Sigmoid colon (tissue), 7 donors: ENCODE data around the gene COL5A1. TPM values are rescaled to one million over a fixed set of nuclear protein-coding genes. Genes with fewer than 3 reads are reported as not detected.
"Not testable (repeated sequence)": the region's sequence is repeated elsewhere in the genome, so short reads cannot be mapped to it uniquely, and the experiment has no call there.

Experiments
- DNase-seq: peaks from one replicate; pipeline ENCODE4 v3.0.0-alpha.2; 2019
- H3K27ac ChIP-seq, 4 donors: fragments of 200-600 bp; sonication (generic); one replicate each; pipeline ENCODE4 v1.5.1; 2016 to 2019; ENCODE audit warnings: mild to moderate bottlenecking in 1 of 4
- H3K27me3 ChIP-seq, 3 donors: fragments of 200-600 bp; sonication (generic); one replicate each; pipeline ENCODE4 v1.5.1; 2019; ENCODE audit warnings: mild to moderate bottlenecking in 1 of 3
- H3K36me3 ChIP-seq, 4 donors: fragments of 200-600 bp; sonication (generic); one replicate each; pipeline ENCODE4 v1.5.1; 2016 to 2019
- H3K4me1 ChIP-seq, 4 donors: fragments of 200-600 bp; sonication (generic); one replicate each; pipeline ENCODE4 v1.5.1; 2017 to 2019
- H3K4me3 ChIP-seq, 4 donors: fragments of 200-600 bp; sonication (generic); one replicate each; pipeline ENCODE4 v1.5.1; 2017 to 2019; ENCODE audit warnings: mild to moderate bottlenecking in 2 of 4, moderate library complexity in 1 of 4
- H3K9me3 ChIP-seq, 4 donors: fragments of 200-600 bp in 3 of 4; sonication (generic) in 3 of 4; one replicate each; pipeline versions ENCODE4 v1.5.1 to v1.6.1; 2013 to 2019
- CTCF ChIP-seq, 4 experiments: fragments of 450-650 bp in 3 of 4; fragments of 200-600 bp in 1 of 4; IDR thresholded peaks; one replicate each; pipeline ENCODE4 v1.5.1; 2016 to 2019; ENCODE audit warnings: antibody characterized with exemption in 4 of 4, mild to moderate bottlenecking in 3 of 4, moderate library complexity in 2 of 4
- EP300 ChIP-seq, 4 donors: sonication (generic); formaldehyde crosslinking; IDR thresholded peaks; one replicate each; pipeline ENCODE4 v1.6.1; 2017; ENCODE audit warnings: antibody characterized with exemption in 4 of 4
- POLR2A ChIP-seq, 2 donors: fragments of 450-650 bp; IDR thresholded peaks; one replicate each; pipeline ENCODE4 v1.6.1; 2016; ENCODE audit warnings: antibody characterized with exemption in 2 of 2, mild to moderate bottlenecking in 2 of 2, moderate library complexity in 2 of 2
- POLR2AphosphoS5 ChIP-seq, 4 donors: sonication (generic); formaldehyde crosslinking; IDR thresholded peaks; one replicate each; pipeline ENCODE4 v1.6.1; 2017; ENCODE audit warnings: antibody characterized with exemption in 4 of 4
- WGBS, 2 donors: extraction: QIAGEN DNeasy Blood & Tissue Kit; methylation state at CpG; one replicate each; pipeline ENCODE4 v1.1.7; 2013; 5-methylcytosine and 5-hydroxymethylcytosine counted together
- intact Hi-C: fragments of 100-400 bp; cut with DNase I; formaldehyde crosslinking; loops from one replicate; pipeline ENCODE4 v1.15.1; 2023
- polyA plus RNA-seq, 3 donors: library from polyadenylated mRNA; stranded (reverse); fragments of 200-250 nt; gene quantifications; one replicate each; pipeline ENCODE4 v1.2.3, GENCODE V29; 2013
- total RNA-seq, 4 donors: library from RNA; depleted of rRNA; stranded (reverse); fragments of >200 nt; gene quantifications; one replicate each; pipeline ENCODE4 v1.1.0, GENCODE V29; 2016
- donor health status: healthy with polysubstance abuse.
- donor health status: Bipolar disorder and iron deficiency.
- donor health status: healthy.

The COL5A1 gene
- total and polyA plus RNA-seq, 7 donors, result 4.2 to 168 (median 24.2) TPM

- WGBS, 2 donors, result 78 to 82% methylated on average over 25 of the region's 25 CpGs
- DNase-seq, result peak; percentile 62
- H3K4me1 ChIP-seq, result peaks cover 0 to 65% (median 58%) of the 10 kb centered on the region in 4 donors
Observed at GRCh38 chr9:134682651-134683364, 41.2 kb downstream of the COL5A1 start.

GRCh38 chr9:134683714-134684374 is 42.2 kb downstream of the COL5A1 start:
- no peaks in the 10 kb centered on the region for H3K27me3 ChIP-seq
- no peak overlapping the region for H3K4me3 ChIP-seq
- peaks cover 0 to 6% (median 0%) of the 10 kb centered on the region in 4 donors for H3K36me3 ChIP-seq
- intact Hi-C loops, result no loop called here
- peaks cover 0 to 64% (median 56%) of the 10 kb centered on the region in 4 donors for H3K4me1 ChIP-seq
- WGBS, 2 donors, result 82 to 86% methylated on average over 22 of the region's 22 CpGs
- TF ChIP-seq POLR2AphosphoS5 (IDR thresholded peaks at IDR 0.05) (peak in 1 of 4 donors; percentile 37), POLR2A (IDR thresholded peaks at IDR 0.05) (no peak)
- H3K9me3 ChIP-seq, result no peaks in the 10 kb centered on the region
- peak; percentile 81 for DNase-seq
- peak overlapping the region in 3 of 4 donors; percentile 22 to 73 (median 71) for H3K27ac ChIP-seq

More at GRCh38 chr9:134682651-134683364, 41.2 kb downstream of the COL5A1 start:
- H3K36me3 ChIP-seq, result peaks cover 0 to 6% (median 0%) of the 10 kb centered on the region in 4 donors
- no peaks in the 10 kb centered on the region for H3K9me3 ChIP-seq
- no peak for TF ChIP-seq EP300 (IDR thresholded peaks at IDR 0.05)
- no peak for TF ChIP-seq CTCF (IDR thresholded peaks at IDR 0.05)
- TF ChIP-seq POLR2A (IDR thresholded peaks at IDR 0.05), result no peak
- intact Hi-C loops, result no loop called here
- no peaks in the 10 kb centered on the region for H3K27me3 ChIP-seq
- H3K4me3 ChIP-seq, result no peak overlapping the region
- H3K27ac ChIP-seq, result peak overlapping the region in 2 of 4 donors; percentile 71 to 73

- no peak for TF ChIP-seq CTCF (IDR thresholded peaks at IDR 0.05)
- no peak for TF ChIP-seq EP300 (IDR thresholded peaks at IDR 0.05)
- Histone ChIP-seq H3K36me3 (peaks cover 0 to 6% (median 0%) of the 10 kb centered on the region in 4 donors), H3K9me3 (no peaks in the 10 kb centered on the region), H3K27me3 (no peaks in the 10 kb centered on the region), H3K4me1 (peaks cover 0 to 65% (median 57%) of the 10 kb centered on the region in 4 donors), H3K27ac (peak overlapping the region in 3 of 4 donors; percentile 22 to 73 (median 71)), H3K4me3 (no peak overlapping the region)
- intact Hi-C loops, result no loop called here
- no peak for DNase-seq
- WGBS, 2 donors, result 81 to 90% methylated on average over 3 of the region's 3 CpGs
Observed at GRCh38 chr9:134684375-134684723, 42.7 kb downstream of the COL5A1 start.

- H3K36me3 ChIP-seq, H3K27me3 ChIP-seq, H3K4me3 ChIP-seq, H3K9me3 ChIP-seq, H3K27ac ChIP-seq: not testable (repeated sequence)
- peaks cover 0 to 68% (median 58%) of the 10 kb centered on the region in 4 donors for H3K4me1 ChIP-seq
- peak; percentile 19 for DNase-seq
- intact Hi-C loops, result loop anchor here (5.0 kb wide), 1 partner anchor 233 kb away; no protein-coding TSS in a partner anchor
Observed at GRCh38 chr9:134684941-134685340, 43.3 kb downstream of the COL5A1 start.

- Histone ChIP-seq H3K4me3 (no peak overlapping the region), H3K36me3 (peaks cover 0 to 1% (median 0%) of the 10 kb centered on the region in 4 donors), H3K9me3 (no peaks in the 10 kb centered on the region), H3K27ac (no peak overlapping the region), H3K27me3 (no peaks in the 10 kb centered on the region), H3K4me1 (peaks cover 0 to 68% (median 58%) of the 10 kb centered on the region in 4 donors)
- 90% methylated on average over 3 of the region's 3 CpGs for WGBS, 2 donors
- DNase-seq, result no peak
- TF ChIP-seq POLR2AphosphoS5 (IDR thresholded peaks at IDR 0.05) (no peak), POLR2A (IDR thresholded peaks at IDR 0.05) (no peak), EP300 (IDR thresholded peaks at IDR 0.05) (no peak), CTCF (IDR thresholded peaks at IDR 0.05) (no peak)
- intact Hi-C loops, result loop anchor here (5.0 kb wide), 1 partner anchor 233 kb away; no protein-coding TSS in a partner anchor
Observed at GRCh38 chr9:134685784-134686183, 44.2 kb downstream of the COL5A1 start.
